Measurements from ENCODE around the gene BIRC5. TPM values are rescaled to one million over a fixed set of nuclear protein-coding genes. Genes with fewer than 3 reads are reported as not detected.

Gene BIRC5
- total RNA-seq, 4 donors from 2014 or later = 1.2 to 7.9 (median 3.6) TPM

GRCh38 chr17:78214706-78215061, 631 bp downstream of the BIRC5 start:
- intact Hi-C loops (cut with DNase I; ENCODE audit: low total_unique reads) = no loop called here
- H3K4me1 ChIP-seq = peaks cover 0 to 18% (median 10%) of the 10 kb centered on the region in 4 donors
- H3K9me3 ChIP-seq = no peaks in the 10 kb centered on the region
- DNase-seq = no peak
- peak overlapping the region in 1 of 4 donors; percentile 51 for H3K27ac ChIP-seq
- no peaks in the 10 kb centered on the region for H3K27me3 ChIP-seq
- H3K4me3 ChIP-seq = peak overlapping the region in 3 of 4 donors; percentile 38 to 63 (median 62)
- 13 to 27% methylated on average over 2 to 5 of the region's 5 CpGs for WGBS, 2 donors (ENCODE audit: low coverage in 1 of 2)
- TF ChIP-seq EP300 (IDR thresholded peaks at IDR 0.05; ENCODE audit: low read depth) = no peak
- no peak for TF ChIP-seq POLR2A (IDR thresholded peaks at IDR 0.05)
- no peak for TF ChIP-seq CTCF (IDR thresholded peaks at IDR 0.05)
- no peak for TF ChIP-seq POLR2AphosphoS5 (IDR thresholded peaks at IDR 0.05)
- in situ Hi-C loops (cut with MboI; ENCODE audit: low pct_ligation_motif_present in 1 of 4, low pct_unique_long_range_greater_than_20kb in 1 of 4, low sequenced_read_pairs in 3 of 4) = no loop called here
- no peaks in the 10 kb centered on the region for H3K36me3 ChIP-seq

GRCh38 chr17:78219396-78220150, 5.5 kb downstream of the BIRC5 start:
- 80 to 91% methylated on average over 6 to 11 of the region's 11 CpGs for WGBS, 2 donors (ENCODE audit: low coverage in 1 of 2)
- in situ Hi-C loops (cut with MboI; ENCODE audit: low pct_ligation_motif_present in 1 of 4, low pct_unique_long_range_greater_than_20kb in 1 of 4, low sequenced_read_pairs in 3 of 4) (no loop called here), intact Hi-C loops (cut with DNase I; ENCODE audit: low total_unique reads) (no loop called here)
- H3K27ac ChIP-seq = no peak overlapping the region
- H3K4me1 ChIP-seq = peaks cover 0 to 8% (median 4%) of the 10 kb centered on the region in 4 donors
- H3K4me3 ChIP-seq = no peak overlapping the region
- H3K36me3 ChIP-seq = no peaks in the 10 kb centered on the region
- no peak for DNase-seq
- H3K9me3 ChIP-seq = no peaks in the 10 kb centered on the region
- TF ChIP-seq CTCF (IDR thresholded peaks at IDR 0.05) = no peak
- TF ChIP-seq EP300 (IDR thresholded peaks at IDR 0.05; ENCODE audit: low read depth) = no peak
- TF ChIP-seq POLR2AphosphoS5 (IDR thresholded peaks at IDR 0.05) = no peak
- TF ChIP-seq POLR2A (IDR thresholded peaks at IDR 0.05) = no peak
- H3K27me3 ChIP-seq = no peaks in the 10 kb centered on the region

- H3K4me1 ChIP-seq = peaks cover 0 to 3% (median 0%) of the 10 kb centered on the region in 4 donors
- DNase-seq = no peak
- H3K36me3 ChIP-seq = no peaks in the 10 kb centered on the region
- 93 to 100% methylated on average over 2 to 4 of the region's 4 CpGs for WGBS, 2 donors (ENCODE audit: low coverage in 1 of 2)
- TF ChIP-seq POLR2A (IDR thresholded peaks at IDR 0.05) (no peak), EP300 (IDR thresholded peaks at IDR 0.05; ENCODE audit: low read depth) (no peak), POLR2AphosphoS5 (IDR thresholded peaks at IDR 0.05) (no peak), CTCF (IDR thresholded peaks at IDR 0.05) (no peak)
- no peaks in the 10 kb centered on the region for H3K9me3 ChIP-seq
- intact Hi-C loops (cut with DNase I; ENCODE audit: low total_unique reads) = no loop called here
- H3K4me3 ChIP-seq = no peak overlapping the region
- in situ Hi-C loops (cut with MboI; ENCODE audit: low pct_ligation_motif_present in 1 of 4, low pct_unique_long_range_greater_than_20kb in 1 of 4, low sequenced_read_pairs in 3 of 4) = no loop called here
- no peak overlapping the region for H3K27ac ChIP-seq
- peaks cover 3% of the 10 kb centered on the region for H3K27me3 ChIP-seq
Observed at GRCh38 chr17:78223061-78223460, 9.0 kb downstream of the BIRC5 start.

- TF ChIP-seq CTCF (IDR thresholded peaks at IDR 0.05) (no peak), POLR2AphosphoS5 (IDR thresholded peaks at IDR 0.05) (no peak), EP300 (IDR thresholded peaks at IDR 0.05; ENCODE audit: low read depth) (no peak), POLR2A (IDR thresholded peaks at IDR 0.05) (no peak)
- in situ Hi-C loops (cut with MboI; ENCODE audit: low pct_ligation_motif_present in 1 of 4, low pct_unique_long_range_greater_than_20kb in 1 of 4, low sequenced_read_pairs in 3 of 4) (no loop called here), intact Hi-C loops (cut with DNase I; ENCODE audit: low total_unique reads) (no loop called here)
- DNase-seq = no peak
- Histone ChIP-seq H3K27ac (peak overlapping the region in 1 of 4 donors; percentile 3), H3K27me3 (peaks cover 3% of the 10 kb centered on the region), H3K36me3 (no peaks in the 10 kb centered on the region), H3K4me3 (no peak overlapping the region), H3K9me3 (no peaks in the 10 kb centered on the region), H3K4me1 (peaks cover 0 to 3% (median 0%) of the 10 kb centered on the region in 4 donors)
- 76 to 98% methylated on average over 2 to 3 of the region's 3 CpGs for WGBS, 2 donors (ENCODE audit: low coverage in 1 of 2)
Observed at GRCh38 chr17:78223765-78224164, 9.7 kb downstream of the BIRC5 start.
